Skeletal muscle tissue (tissue), 4 donors: ENCODE results near the gene PTPRH. TPM values are rescaled to one million over a fixed set of nuclear protein-coding genes. Genes with fewer than 3 reads are reported as not detected.

Experiments
- H3K27ac ChIP-seq: one replicate; pipeline ENCODE4 v1.7.0; 2013; ENCODE audit warnings: mild to moderate bottlenecking, low read depth, low read length, inconsistent platforms
- H3K27me3 ChIP-seq, 3 donors: one replicate each; pipeline ENCODE4 v1.7.0; 2013; ENCODE audit warnings: low read length in 3 of 3; ENCODE audit not compliant: control insufficient read depth in 3 of 3, insufficient read depth in 3 of 3
- H3K36me3 ChIP-seq, 3 donors: one replicate each; pipeline ENCODE4 v1.7.0; 2013; ENCODE audit warnings: low read length in 3 of 3; ENCODE audit not compliant: control insufficient read depth in 3 of 3, insufficient read depth in 3 of 3
- H3K4me1 ChIP-seq, 3 donors: one replicate each; pipeline ENCODE4 v1.7.0; 2013; ENCODE audit warnings: low read length in 3 of 3, mild to moderate bottlenecking in 3 of 3; ENCODE audit not compliant: control insufficient read depth in 3 of 3, insufficient read depth in 3 of 3
- H3K4me3 ChIP-seq, 3 donors: one replicate each; pipeline ENCODE4 v1.7.0; 2013; ENCODE audit warnings: low read length in 3 of 3
- H3K9ac ChIP-seq, 3 donors: one replicate each; pipeline ENCODE4 v1.7.0; 2013; ENCODE audit warnings: low read length in 3 of 3, mild to moderate bottlenecking in 3 of 3, moderate library complexity in 2 of 3, low read depth in 1 of 3
- H3K9me3 ChIP-seq, 3 donors: one replicate each; pipeline ENCODE4 v1.7.0; 2013; ENCODE audit warnings: low read length in 3 of 3; ENCODE audit not compliant: control insufficient read depth in 3 of 3
- total RNA-seq: library from RNA; depleted of rRNA; stranded (reverse); fragments of >200 nt; gene quantifications from one replicate; pipeline ENCODE4 v1.2.3, GENCODE V29; 2014
- donor health status: Osteomylitis.

Gene PTPRH
- total RNA-seq, 1 donor from 2014 or later: under 0.01 TPM

GRCh38 chr19:55252760-55253663 is 43.7 kb upstream of the PTPRH start:
- Histone ChIP-seq H3K4me3 (no peak overlapping the region), H3K27ac (no peak overlapping the region), H3K9me3 (no peaks in the 10 kb centered on the region), H3K27me3 (no peaks in the 10 kb centered on the region), H3K9ac (no peak overlapping the region), H3K36me3 (peaks cover 0 to 5% (median 4%) of the 10 kb centered on the region in 3 donors), H3K4me1 (peaks cover 55 to 75% (median 58%) of the 10 kb centered on the region in 3 donors)

- H3K27me3 ChIP-seq: no peaks in the 10 kb centered on the region
- no peaks in the 10 kb centered on the region for H3K9me3 ChIP-seq
- peaks cover 41 to 65% (median 43%) of the 10 kb centered on the region in 3 donors for H3K4me1 ChIP-seq
- no peak overlapping the region for H3K4me3 ChIP-seq
- H3K36me3 ChIP-seq: peaks cover 0 to 9% (median 8%) of the 10 kb centered on the region in 3 donors
- no peak overlapping the region for H3K27ac ChIP-seq
- H3K9ac ChIP-seq: no peak overlapping the region
Observed at GRCh38 chr19:55251341-55252081, 42.2 kb upstream of the PTPRH start.

- Histone ChIP-seq H3K9ac (no peak overlapping the region), H3K4me1 (peaks cover 30 to 54% (median 33%) of the 10 kb centered on the region in 3 donors), H3K27ac (no peak overlapping the region), H3K36me3 (peaks cover under 1 to 17% (median 13%) of the 10 kb centered on the region in 3 donors), H3K27me3 (no peaks in the 10 kb centered on the region), H3K9me3 (no peaks in the 10 kb centered on the region), H3K4me3 (no peak overlapping the region)
Observed at GRCh38 chr19:55250262-55251036, 41.1 kb upstream of the PTPRH start.

DNA sequence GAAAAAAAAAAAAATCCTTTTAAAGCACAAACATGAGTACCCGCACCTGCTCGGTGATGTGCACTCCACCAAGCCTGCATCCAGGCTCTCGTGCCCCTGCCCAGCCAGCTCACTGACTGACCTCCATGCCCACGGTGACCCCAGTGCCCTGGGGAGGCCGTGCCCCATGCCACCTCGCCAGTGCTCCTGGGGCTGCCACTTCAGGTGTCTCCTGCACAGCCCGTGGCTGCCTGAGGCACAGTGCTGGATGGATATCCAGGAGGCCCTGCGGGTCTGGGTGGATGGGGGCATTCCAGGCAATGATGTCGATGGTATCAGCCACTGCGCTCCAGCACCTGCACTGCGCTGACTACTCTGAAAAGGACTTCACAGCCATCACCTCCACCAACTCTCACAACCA is 40.5 kb upstream of the PTPRH start:
- peaks cover 26 to 48% (median 27%) of the 10 kb centered on the region in 3 donors for H3K4me1 ChIP-seq

DNA sequence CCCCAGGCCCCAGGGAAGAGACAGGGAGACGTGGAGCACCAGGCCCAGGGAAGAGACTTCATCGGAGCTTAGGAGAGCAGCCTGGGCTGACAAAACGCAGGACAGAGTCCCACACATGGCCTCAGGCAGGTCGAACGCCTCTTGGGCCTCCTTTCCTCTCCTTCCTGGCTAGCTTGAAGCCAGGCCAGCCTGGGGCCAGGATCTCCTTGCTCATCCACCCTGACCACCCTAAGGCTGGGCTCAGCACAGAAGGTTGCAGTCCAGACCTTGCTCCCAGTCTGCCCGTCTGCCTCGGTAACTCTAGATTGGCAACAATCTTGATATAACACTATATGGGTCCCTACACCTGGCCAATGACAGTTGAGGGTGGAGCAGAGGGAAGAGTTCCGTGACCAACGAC is 39.4 kb upstream of the PTPRH start:
- Histone ChIP-seq H3K9me3 (no peaks in the 10 kb centered on the region), H3K27ac (no peak overlapping the region), H3K36me3 (peaks cover 18 to 33% (median 29%) of the 10 kb centered on the region in 3 donors), H3K4me1 (peaks cover 16 to 36% (median 17%) of the 10 kb centered on the region in 3 donors), H3K27me3 (no peaks in the 10 kb centered on the region), H3K4me3 (no peak overlapping the region), H3K9ac (peak overlapping the region in 1 of 3 donors; percentile 23)

More for the DNA sequence above, 40.5 kb upstream of the PTPRH start:
- Histone ChIP-seq H3K9me3 (no peaks in the 10 kb centered on the region), H3K4me3 (peak overlapping the region in 1 of 3 donors; percentile 13), H3K9ac (no peak overlapping the region), H3K36me3 (peaks cover 7 to 23% (median 18%) of the 10 kb centered on the region in 3 donors), H3K27me3 (no peaks in the 10 kb centered on the region), H3K27ac (no peak overlapping the region)

GRCh38 chr19:55248166-55248675 is 38.9 kb upstream of the PTPRH start:
- Histone ChIP-seq H3K27ac (no peak overlapping the region), H3K4me1 (peaks cover 16 to 34% (median 17%) of the 10 kb centered on the region in 3 donors), H3K36me3 (peaks cover 23 to 35% (median 33%) of the 10 kb centered on the region in 3 donors), H3K27me3 (no peaks in the 10 kb centered on the region), H3K9ac (peak overlapping the region in 1 of 3 donors; percentile 23), H3K9me3 (no peaks in the 10 kb centered on the region), H3K4me3 (no peak overlapping the region)

GRCh38 chr19:55247621-55248099 is 38.4 kb upstream of the PTPRH start:
- Histone ChIP-seq H3K27ac (no peak overlapping the region), H3K9me3 (no peaks in the 10 kb centered on the region)

GRCh38 chr19:55246462-55247451 is 37.5 kb upstream of the PTPRH start:
- H3K4me1 ChIP-seq: peaks cover 9 to 29% (median 13%) of the 10 kb centered on the region in 3 donors
- H3K36me3 ChIP-seq: peaks cover 34 to 43% (median 42%) of the 10 kb centered on the region in 3 donors

More at GRCh38 chr19:55247621-55248099, 38.4 kb upstream of the PTPRH start:
- Histone ChIP-seq H3K36me3 (peaks cover 25 to 35% (median 34%) of the 10 kb centered on the region in 3 donors), H3K4me1 (peaks cover 12 to 30% (median 15%) of the 10 kb centered on the region in 3 donors), H3K27me3 (no peaks in the 10 kb centered on the region), H3K9ac (no peak overlapping the region), H3K4me3 (no peak overlapping the region)

More at GRCh38 chr19:55246462-55247451, 37.5 kb upstream of the PTPRH start:
- Histone ChIP-seq H3K27me3 (no peaks in the 10 kb centered on the region), H3K27ac (no peak overlapping the region), H3K9me3 (no peaks in the 10 kb centered on the region), H3K9ac (no peak overlapping the region), H3K4me3 (no peak overlapping the region)
